ENCODE results near the gene N4BP2L2. TPM values are rescaled to one million over a fixed set of nuclear protein-coding genes. Genes with fewer than 3 reads are reported as not detected.

Gene N4BP2L2
- total and polyA plus RNA-seq, 9 of the 15 experiments (the other 6 are each of a cell fraction or from before 2014, with no cell fraction given): 33.9 to 76.4 (median 48.7) TPM

GRCh38 chr13:32538621-32539246, at the start of gene N4BP2L2 (continued):
- TF ChIP-seq, protein P1, sequence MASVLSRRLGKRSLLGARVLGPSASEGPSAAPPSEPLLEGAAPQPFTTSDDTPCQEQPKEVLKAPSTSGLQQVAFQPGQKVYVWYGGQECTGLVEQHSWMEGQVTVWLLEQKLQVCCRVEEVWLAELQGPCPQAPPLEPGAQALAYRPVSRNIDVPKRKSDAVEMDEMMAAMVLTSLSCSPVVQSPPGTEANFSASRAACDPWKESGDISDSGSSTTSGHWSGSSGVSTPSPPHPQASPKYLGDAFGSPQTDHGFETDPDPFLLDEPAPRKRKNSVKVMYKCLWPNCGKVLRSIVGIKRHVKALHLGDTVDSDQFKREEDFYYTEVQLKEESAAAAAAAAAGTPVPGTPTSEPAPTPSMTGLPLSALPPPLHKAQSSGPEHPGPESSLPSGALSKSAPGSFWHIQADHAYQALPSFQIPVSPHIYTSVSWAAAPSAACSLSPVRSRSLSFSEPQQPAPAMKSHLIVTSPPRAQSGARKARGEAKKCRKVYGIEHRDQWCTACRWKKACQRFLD (CRISPR knock-in tag; IDR thresholded peaks at IDR 0.05): peak; percentile 65; the same call in 1 of the 2 replicates
- TF ChIP-seq ZC3H8 (IDR thresholded peaks at IDR 0.05): no peak
- TF ChIP-seq, protein P2, sequence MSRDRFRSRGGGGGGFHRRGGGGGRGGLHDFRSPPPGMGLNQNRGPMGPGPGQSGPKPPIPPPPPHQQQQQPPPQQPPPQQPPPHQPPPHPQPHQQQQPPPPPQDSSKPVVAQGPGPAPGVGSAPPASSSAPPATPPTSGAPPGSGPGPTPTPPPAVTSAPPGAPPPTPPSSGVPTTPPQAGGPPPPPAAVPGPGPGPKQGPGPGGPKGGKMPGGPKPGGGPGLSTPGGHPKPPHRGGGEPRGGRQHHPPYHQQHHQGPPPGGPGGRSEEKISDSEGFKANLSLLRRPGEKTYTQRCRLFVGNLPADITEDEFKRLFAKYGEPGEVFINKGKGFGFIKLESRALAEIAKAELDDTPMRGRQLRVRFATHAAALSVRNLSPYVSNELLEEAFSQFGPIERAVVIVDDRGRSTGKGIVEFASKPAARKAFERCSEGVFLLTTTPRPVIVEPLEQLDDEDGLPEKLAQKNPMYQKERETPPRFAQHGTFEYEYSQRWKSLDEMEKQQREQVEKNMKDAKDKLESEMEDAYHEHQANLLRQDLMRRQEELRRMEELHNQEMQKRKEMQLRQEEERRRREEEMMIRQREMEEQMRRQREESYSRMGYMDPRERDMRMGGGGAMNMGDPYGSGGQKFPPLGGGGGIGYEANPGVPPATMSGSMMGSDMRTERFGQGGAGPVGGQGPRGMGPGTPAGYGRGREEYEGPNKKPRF (IDR thresholded peaks at IDR 0.05; ENCODE audit: low read depth, low read length): no peak
- peak; percentile 25; the same call in 1 of the 2 replicates for TF ChIP-seq DPF2 (IDR thresholded peaks at IDR 0.05)
- TF ChIP-seq ZNF551 (CRISPR knock-in tag; IDR thresholded peaks at IDR 0.05): no peak
- TF ChIP-seq NFE2L1 (tag; IDR thresholded peaks at IDR 0.05; ENCODE audit: borderline replicate concordance, low read depth): no peak
- no peak for TF ChIP-seq ZFP91 (CRISPR knock-in tag; IDR thresholded peaks at IDR 0.05)
- no peak for TF ChIP-seq TOE1 (IDR thresholded peaks at IDR 0.05; ENCODE audit: borderline replicate concordance)
- no peak for TF ChIP-seq TOE1 (CRISPR knock-in tag; IDR thresholded peaks at IDR 0.05; ENCODE audit: borderline replicate concordance, low read depth)
- TF ChIP-seq SREBF1 (IDR thresholded peaks at IDR 0.05; ENCODE audit: borderline replicate concordance, low read depth, low read length): no peak
- TF ChIP-seq, protein P3, sequence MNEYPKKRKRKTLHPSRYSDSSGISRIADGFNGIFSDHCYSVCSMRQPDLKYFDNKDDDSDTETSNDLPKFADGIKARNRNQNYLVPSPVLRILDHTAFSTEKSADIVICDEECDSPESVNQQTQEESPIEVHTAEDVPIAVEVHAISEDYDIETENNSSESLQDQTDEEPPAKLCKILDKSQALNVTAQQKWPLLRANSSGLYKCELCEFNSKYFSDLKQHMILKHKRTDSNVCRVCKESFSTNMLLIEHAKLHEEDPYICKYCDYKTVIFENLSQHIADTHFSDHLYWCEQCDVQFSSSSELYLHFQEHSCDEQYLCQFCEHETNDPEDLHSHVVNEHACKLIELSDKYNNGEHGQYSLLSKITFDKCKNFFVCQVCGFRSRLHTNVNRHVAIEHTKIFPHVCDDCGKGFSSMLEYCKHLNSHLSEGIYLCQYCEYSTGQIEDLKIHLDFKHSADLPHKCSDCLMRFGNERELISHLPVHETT (CRISPR knock-in tag; conservative IDR thresholded peaks at IDR 0.05 in 1 of 2, IDR thresholded peaks at IDR 0.05 in 1 of 2): peak in 1 of 2 experiments; percentile 71; a peak in 2 of 4 replicates
- TF ChIP-seq U2AF1 (optimal IDR thresholded peaks at IDR 0.05; ENCODE audit: low read depth, low read length): no peak
- TF ChIP-seq MBD2 (IDR thresholded peaks at IDR 0.05; ENCODE audit: borderline replicate concordance, low read depth): peak; percentile 48
- no peak for TF ChIP-seq E4F1 (CRISPR knock-in tag; IDR thresholded peaks at IDR 0.05; ENCODE audit: borderline replicate concordance)
- TF ChIP-seq, protein P4, sequence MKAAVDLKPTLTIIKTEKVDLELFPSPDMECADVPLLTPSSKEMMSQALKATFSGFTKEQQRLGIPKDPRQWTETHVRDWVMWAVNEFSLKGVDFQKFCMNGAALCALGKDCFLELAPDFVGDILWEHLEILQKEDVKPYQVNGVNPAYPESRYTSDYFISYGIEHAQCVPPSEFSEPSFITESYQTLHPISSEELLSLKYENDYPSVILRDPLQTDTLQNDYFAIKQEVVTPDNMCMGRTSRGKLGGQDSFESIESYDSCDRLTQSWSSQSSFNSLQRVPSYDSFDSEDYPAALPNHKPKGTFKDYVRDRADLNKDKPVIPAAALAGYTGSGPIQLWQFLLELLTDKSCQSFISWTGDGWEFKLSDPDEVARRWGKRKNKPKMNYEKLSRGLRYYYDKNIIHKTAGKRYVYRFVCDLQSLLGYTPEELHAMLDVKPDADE (conservative IDR thresholded peaks at IDR 0.05; ENCODE audit: control insufficient read depth, low read depth, low read length): no peak
- TF ChIP-seq SMARCB1 (IDR thresholded peaks at IDR 0.05; ENCODE audit: insufficient read length, low read depth): no peak
